Endothelial cell of umbilical vein (primary cell): ENCODE results near the gene EEIG1. TPM values are rescaled to one million over a fixed set of nuclear protein-coding genes. Genes with fewer than 3 reads are reported as not detected.

Source experiments
- BruUV-seq: library from RNA; stranded (reverse); fragments of 400-500 nt; replicated peaks from 2 replicates; lab custom pipeline; 2021; lab: Mats Ljungman, UMichigan
- CTCF ChIA-PET: fragments of 300-600, 350-600 bp; sonication (Branson Sonifier 250); formaldehyde crosslinking; loops from one replicate; lab custom pipeline; 2021; ENCODE audit warnings: antibody characterized with exemption, inconsistent platforms; lab: Charles Lee
- POLR2A ChIA-PET: fragments of 300-600, 350-600 bp; sonication (Branson Sonifier 250); formaldehyde crosslinking; loops from one replicate; lab custom pipeline; 2021; ENCODE audit warnings: antibody characterized with exemption, inconsistent platforms; lab: Charles Lee
- DNase-seq: peaks from one replicate; pipeline ENCODE4 v3.0.0-alpha.2; 2011; ENCODE audit warnings: low read depth, low spot score
- FAIRE-seq: peaks from 2 replicates; lab custom pipeline; 2011; peaks lifted over from hg19 to GRCh38; lab: Jason Lieb, UNC
- H2AFZ ChIP-seq: 2 replicates; pipeline ENCODE4 v1.6.0; 2012; ENCODE audit warnings: low read depth, low read length, control low read depth, inconsistent platforms
- H3K27ac ChIP-seq: 2 replicates; pipeline ENCODE4 v1.5.1; 2011; ENCODE audit warnings: low read depth, mild to moderate bottlenecking, control low read depth, low read length, moderate library complexity; ENCODE audit not compliant: insufficient read depth
- H3K27me3 ChIP-seq, 2 experiments: 2 replicates each; pipeline versions ENCODE4 v1.6.0 to v1.6.1; 2011; ENCODE audit warnings: low read length in 2 of 2, mixed read lengths in 1 of 2; ENCODE audit not compliant: control insufficient read depth in 2 of 2, insufficient read depth in 2 of 2
- H3K36me3 ChIP-seq, 2 experiments: 2 replicates in 1 of 2; 3 replicates in 1 of 2; pipeline ENCODE4 v1.5.1; 2011; ENCODE audit warnings: low read length in 2 of 2, mild to moderate bottlenecking in 1 of 2, moderate library complexity in 1 of 2; ENCODE audit not compliant: control insufficient read depth in 2 of 2, insufficient read depth in 2 of 2; ENCODE audit errors: extremely low read depth in 1 of 2
- H3K4me1 ChIP-seq: 3 replicates; pipeline ENCODE4 v1.5.1; 2011; ENCODE audit warnings: mild to moderate bottlenecking, low read length; ENCODE audit not compliant: control insufficient read depth, insufficient read depth; ENCODE audit errors: extremely low read depth
- H3K4me2 ChIP-seq: 2 replicates; pipeline ENCODE4 v1.6.1; 2011; ENCODE audit warnings: low read length, control low read depth, mixed read lengths; ENCODE audit not compliant: insufficient read depth
- H3K4me3 ChIP-seq, 3 experiments: fragments of 200-600 bp in 1 of 3; sonication (generic), shearing (Covaris generic) in 1 of 3; replicated peaks in 1 of 3; 2 replicates each; pipeline ENCODE4 v1.5.1; 2011 to 2016; ENCODE audit warnings: control low read depth in 3 of 3, low read length in 3 of 3, mild to moderate bottlenecking in 2 of 3, inconsistent platforms in 1 of 3, low read depth in 1 of 3, moderate library complexity in 1 of 3; ENCODE audit not compliant: insufficient read depth in 1 of 3
- H3K79me2 ChIP-seq: 2 replicates; pipeline ENCODE4 v1.6.0; 2012; ENCODE audit warnings: low read length, inconsistent platforms; ENCODE audit not compliant: control insufficient read depth, insufficient read depth
- H3K9ac ChIP-seq: replicated peaks from 2 replicates; pipeline ENCODE3; 2011; ENCODE audit warnings: low read length, control low read depth; ENCODE audit not compliant: insufficient read depth; ENCODE audit errors: extremely low read depth
- H3K9me1 ChIP-seq: replicated peaks from 3 replicates; pipeline ENCODE4 v1.6.0; 2011; ENCODE audit warnings: mild to moderate bottlenecking, low read length; ENCODE audit not compliant: control insufficient read depth, insufficient read depth; ENCODE audit errors: extremely low read depth
- H3K9me3 ChIP-seq: replicated peaks from 2 replicates; pipeline ENCODE4 v1.5.1; 2012; ENCODE audit warnings: low read length, inconsistent platforms; ENCODE audit not compliant: control insufficient read depth, insufficient read depth
- H4K20me1 ChIP-seq: replicated peaks from 2 replicates; pipeline ENCODE3; 2011; ENCODE audit warnings: mild to moderate bottlenecking, low read length; ENCODE audit not compliant: control insufficient read depth, insufficient read depth; ENCODE audit errors: extremely low read depth
- FOS ChIP-seq: IDR thresholded peaks from 2 replicates; pipeline ENCODE4 v1.6.1; 2011; ENCODE audit warnings: mild to moderate bottlenecking, low read length, moderate library complexity, borderline replicate concordance; ENCODE audit not compliant: insufficient read depth
- GATA2 ChIP-seq: IDR thresholded peaks from 2 replicates; pipeline ENCODE4 v1.7.0; 2011; ENCODE audit warnings: low read depth, mild to moderate bottlenecking, moderate library complexity, mixed read lengths, low read length; ENCODE audit not compliant: insufficient read length, insufficient read depth
- JUN ChIP-seq: IDR thresholded peaks from 2 replicates; pipeline ENCODE4 v1.6.1; 2011; ENCODE audit warnings: borderline replicate concordance, low read depth; ENCODE audit not compliant: insufficient read length, insufficient read depth
- MAX ChIP-seq: IDR thresholded peaks from 2 replicates; pipeline ENCODE4 v1.6.1; 2011; ENCODE audit not compliant: insufficient read depth, insufficient read length
- MYC ChIP-seq: IDR thresholded peaks from one replicate; pipeline ENCODE4 v1.6.1; 2011; ENCODE audit warnings: mild to moderate bottlenecking, low read depth, low read length
- POLR2A ChIP-seq: IDR thresholded peaks from 2 replicates; pipeline ENCODE4 v1.6.1; 2012; ENCODE audit warnings: low read depth, mild to moderate bottlenecking, control low read depth, low read length
- POLR2AphosphoS5 ChIP-seq: IDR thresholded peaks from 2 replicates; pipeline ENCODE4 v1.6.1; 2012; ENCODE audit warnings: low read depth, mild to moderate bottlenecking, control low read depth, low read length, moderate library complexity; ENCODE audit not compliant: insufficient read depth
- dilution Hi-C: fragments of 300-500 bp; cut with MboI; formaldehyde crosslinking; loops from one replicate; pipeline ENCODE4 v1.15.0; 2019; ENCODE audit warnings: low sequenced_read_pairs; ENCODE audit not compliant: extremely low pct_ligation_motif_present
- intact Hi-C: fragments of 100-400 bp; cut with micrococcal nuclease; formaldehyde crosslinking; loops from one replicate; pipeline ENCODE4 v1.10.0; 2022
- polyA plus RNA-seq, 4 experiments: library from polyadenylated mRNA; depleted of rRNA in 3 of 4; stranded (reverse) in 3 of 4; unstranded in 1 of 4; fragments of >200 nt; gene quantifications; 2 replicates each; pipeline versions ENCODE4 v1.2.1 to v1.2.3, GENCODE V29; 2011 to 2012; ENCODE audit warnings: missing spikeins in 1 of 4
- total RNA-seq: library from RNA; stranded (reverse); gene quantifications from 2 replicates; pipeline ENCODE4 v1.2.3, GENCODE V29; 2021

EEIG1 gene
- total and polyA plus RNA-seq, 2 donors (not counting 3 experiments of a cell fraction or from before 2014, with no cell fraction given): 8.4 to 19.0 TPM

GRCh38 chr9:127980060-127980705, 606 bp downstream of the EEIG1 start:
- H3K9ac ChIP-seq: peak overlapping the region; percentile 27
- H3K9me1 ChIP-seq: no peaks in the 10 kb centered on the region
- dilution Hi-C loops: no loop called here
- peak overlapping the region; percentile 54 for H2AFZ ChIP-seq
- H4K20me1 ChIP-seq: no peaks in the 10 kb centered on the region
- no peak for FAIRE-seq
- peaks cover 17% of the 10 kb centered on the region for H3K79me2 ChIP-seq
- H3K4me3 ChIP-seq: peak overlapping the region; percentile 26 to 61 (median 61)
- POLR2A ChIA-PET: interaction anchor here (0.6 kb wide), 1 partner anchor 10 kb away, joined by 4 read pairs; no protein-coding TSS in a partner anchor
- peak; percentile 33 for DNase-seq
- H3K4me1 ChIP-seq: peaks cover 22% of the 10 kb centered on the region
- H3K27ac ChIP-seq: no peak overlapping the region
- peak overlapping the region; percentile 56 for H3K4me2 ChIP-seq
- TF ChIP-seq JUN: no peak
- no peak for TF ChIP-seq MAX
- no peak for TF ChIP-seq GATA2
- TF ChIP-seq MYC: no peak
- TF ChIP-seq FOS: no peak
- no peak for TF ChIP-seq POLR2AphosphoS5
- no peak for TF ChIP-seq POLR2A
- CTCF ChIA-PET: interaction anchor here (1.3 to 10.3 kb wide), 3 partner anchors 37 to 54 kb away, joined by 4 to 71 read pairs (median 5); no protein-coding TSS in a partner anchor
- intact Hi-C loops: loop anchor here (1.0 to 2.0 kb wide), 3 partner anchors 15 to 55 kb away; no protein-coding TSS in a partner anchor
- TSS peak; percentile 25 for BruUV-seq
- H3K27me3 ChIP-seq: no peaks in the 10 kb centered on the region
- no peaks in the 10 kb centered on the region for H3K36me3 ChIP-seq
- no peaks in the 10 kb centered on the region for H3K9me3 ChIP-seq
